ENCODE measurements around the gene APOL1. TPM values are rescaled to one million over a fixed set of nuclear protein-coding genes. Genes with fewer than 3 reads are reported as not detected.
"Not testable (repeated sequence)": the region's sequence is repeated elsewhere in the genome, so short reads cannot be mapped to it uniquely, and the experiment has no call there.

Gene APOL1
- total RNA-seq, 1 donor from 2014 or later: 0.12 TPM

DNA sequence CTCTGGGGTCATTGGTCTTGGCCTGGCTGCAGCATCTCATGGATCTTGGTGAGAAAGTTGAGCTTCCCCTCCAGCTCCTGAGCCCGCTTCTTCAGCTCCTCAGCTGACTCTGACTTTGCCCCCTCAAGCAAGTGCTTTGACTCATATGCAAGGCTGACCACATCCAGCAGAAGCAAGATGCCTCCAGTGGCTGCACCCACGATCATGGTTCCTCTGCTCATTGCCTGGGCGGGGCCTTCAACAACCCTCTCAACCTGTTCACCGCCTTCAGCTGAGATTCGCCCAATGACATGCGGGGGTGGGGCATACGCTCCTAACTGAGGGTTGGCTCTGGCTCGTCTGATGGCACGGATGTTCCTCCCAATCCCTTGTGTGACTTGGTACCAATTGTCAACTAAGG is 25.5 kb upstream of the APOL1 start:
- peaks cover 4% of the 10 kb centered on the region for H3K36me3 Mint-ChIP-seq (ENCODE audit: insufficient read depth)

DNA sequence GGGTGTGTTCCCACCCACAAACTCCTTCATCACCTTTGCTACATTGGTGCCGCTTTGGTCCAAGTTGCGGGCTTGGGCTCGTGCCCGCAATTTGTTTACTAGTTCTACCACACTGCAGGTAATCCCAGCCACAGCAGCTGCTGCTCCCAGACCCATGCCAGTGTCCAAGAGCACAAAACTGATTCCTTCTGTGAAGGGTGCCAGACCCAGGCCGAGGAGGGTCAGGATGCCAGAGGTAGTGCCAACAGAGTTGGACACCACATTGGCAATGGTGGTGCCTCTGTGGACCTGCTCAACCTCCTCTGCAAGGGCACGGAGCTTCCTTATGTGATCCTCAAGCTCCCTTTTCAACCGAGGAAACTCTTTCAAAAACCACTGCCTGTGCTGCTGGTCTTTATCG is 25.1 kb upstream of the APOL1 start:
- no peak overlapping the region for H3K4me3 Mint-ChIP-seq (ENCODE audit: low read depth)
- no peak for TF ChIP-seq CTCF (IDR thresholded peaks at IDR 0.05; ENCODE audit: unreplicated experiment)
- H3K9me3 Mint-ChIP-seq (ENCODE audit: low read depth): no peaks in the 10 kb centered on the region
- H3K27ac Mint-ChIP-seq: no peak overlapping the region
- H3K36me3 Mint-ChIP-seq (ENCODE audit: insufficient read depth): peaks cover 4% of the 10 kb centered on the region
- no peak for DNase-seq (ENCODE audit: low spot score, unreplicated experiment)
- H3K4me1 Mint-ChIP-seq (ENCODE audit: low read depth): peaks cover 17% of the 10 kb centered on the region
- H3K27me3 Mint-ChIP-seq: no peaks in the 10 kb centered on the region

More for the DNA sequence above, 25.5 kb upstream of the APOL1 start:
- H3K27ac Mint-ChIP-seq: no peak overlapping the region
- peaks cover 17% of the 10 kb centered on the region for H3K4me1 Mint-ChIP-seq (ENCODE audit: low read depth)
- DNase-seq (ENCODE audit: low spot score, unreplicated experiment): no peak
- H3K27me3 Mint-ChIP-seq: no peaks in the 10 kb centered on the region
- no peak overlapping the region for H3K4me3 Mint-ChIP-seq (ENCODE audit: low read depth)
- TF ChIP-seq CTCF (IDR thresholded peaks at IDR 0.05; ENCODE audit: unreplicated experiment): no peak
- H3K9me3 Mint-ChIP-seq (ENCODE audit: low read depth): no peaks in the 10 kb centered on the region

- H3K36me3 Mint-ChIP-seq (ENCODE audit: insufficient read depth); H3K27me3 Mint-ChIP-seq; H3K4me3 Mint-ChIP-seq (ENCODE audit: low read depth); H3K27ac Mint-ChIP-seq; DNase-seq (ENCODE audit: low spot score, unreplicated experiment); H3K9me3 Mint-ChIP-seq (ENCODE audit: low read depth): not testable (repeated sequence)
- peaks cover 17% of the 10 kb centered on the region for H3K4me1 Mint-ChIP-seq (ENCODE audit: low read depth)
Observed at GRCh38 chr22:36228369-36228768, 24.6 kb upstream of the APOL1 start.

- H3K27me3 Mint-ChIP-seq: no peaks in the 10 kb centered on the region
- no peak for DNase-seq (ENCODE audit: low spot score, unreplicated experiment)
- TF ChIP-seq CTCF (IDR thresholded peaks at IDR 0.05; ENCODE audit: unreplicated experiment): no peak
- H3K27ac Mint-ChIP-seq: no peak overlapping the region
- H3K36me3 Mint-ChIP-seq (ENCODE audit: insufficient read depth): peaks cover 4% of the 10 kb centered on the region
- H3K4me3 Mint-ChIP-seq (ENCODE audit: low read depth): no peak overlapping the region
- H3K4me1 Mint-ChIP-seq (ENCODE audit: low read depth): peaks cover 17% of the 10 kb centered on the region
- no peaks in the 10 kb centered on the region for H3K9me3 Mint-ChIP-seq (ENCODE audit: low read depth)
Observed at GRCh38 chr22:36228944-36229343, 24.0 kb upstream of the APOL1 start.

DNA sequence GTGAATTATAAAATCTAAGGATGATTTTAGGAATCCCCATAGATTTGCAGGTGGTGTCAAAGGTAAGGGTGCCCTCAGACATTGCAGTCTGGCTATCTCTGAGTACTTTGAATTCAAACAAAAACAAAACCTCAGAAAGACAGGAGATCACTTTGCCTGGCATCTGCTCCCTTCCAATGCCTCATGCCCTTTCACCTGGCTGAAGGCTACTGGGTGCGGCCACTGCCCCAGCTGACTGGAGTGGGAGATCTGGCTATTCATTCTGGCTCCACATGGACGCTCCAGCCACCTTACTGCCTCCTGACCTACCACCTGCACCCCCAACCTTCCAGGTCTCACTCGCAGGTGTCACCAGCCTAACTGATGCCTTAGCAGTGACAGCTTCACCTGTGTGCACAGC is 23.3 kb upstream of the APOL1 start:
- not testable (repeated sequence) for H3K36me3 Mint-ChIP-seq (ENCODE audit: insufficient read depth); H3K4me3 Mint-ChIP-seq (ENCODE audit: low read depth); H3K27ac Mint-ChIP-seq; H3K27me3 Mint-ChIP-seq; DNase-seq (ENCODE audit: low spot score, unreplicated experiment); H3K9me3 Mint-ChIP-seq (ENCODE audit: low read depth)
- H3K4me1 Mint-ChIP-seq (ENCODE audit: low read depth): peaks cover 20% of the 10 kb centered on the region

DNA sequence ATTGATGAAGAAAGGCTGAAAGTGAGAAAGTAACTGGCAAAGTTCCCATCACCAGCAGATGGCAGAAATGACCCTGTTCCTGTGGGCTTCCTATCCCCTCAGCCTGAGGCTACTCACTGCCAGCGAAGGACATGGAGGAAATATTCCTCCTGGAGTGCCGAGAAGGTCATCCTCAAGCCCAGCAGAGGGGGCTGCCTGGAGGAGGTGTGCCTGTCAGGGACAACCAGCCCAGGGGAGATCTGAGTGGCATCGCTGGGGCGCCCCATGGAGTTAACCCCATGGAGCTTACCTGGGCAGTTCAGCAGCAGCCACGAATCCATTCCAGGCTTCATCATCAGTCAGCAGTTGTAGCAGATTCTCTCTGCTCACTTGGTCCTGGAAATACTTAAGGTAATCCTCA is 21.9 kb upstream of the APOL1 start:
- not testable (repeated sequence) for H3K4me3 Mint-ChIP-seq (ENCODE audit: low read depth); H3K27me3 Mint-ChIP-seq; H3K9me3 Mint-ChIP-seq (ENCODE audit: low read depth); DNase-seq (ENCODE audit: low spot score, unreplicated experiment); H3K27ac Mint-ChIP-seq
- peaks cover 25% of the 10 kb centered on the region for H3K4me1 Mint-ChIP-seq (ENCODE audit: low read depth)
- H3K36me3 Mint-ChIP-seq (ENCODE audit: insufficient read depth): peaks cover 12% of the 10 kb centered on the region

- Mint-ChIP-seq H3K4me1 (ENCODE audit: low read depth) (peaks cover 27% of the 10 kb centered on the region), H3K27me3 (no peaks in the 10 kb centered on the region), H3K4me3 (ENCODE audit: low read depth) (no peak overlapping the region), H3K9me3 (ENCODE audit: low read depth) (peaks cover 10% of the 10 kb centered on the region), H3K36me3 (ENCODE audit: insufficient read depth) (peaks cover 17% of the 10 kb centered on the region), H3K27ac (no peak overlapping the region)
- DNase-seq (ENCODE audit: low spot score, unreplicated experiment): no peak
- TF ChIP-seq CTCF (IDR thresholded peaks at IDR 0.05; ENCODE audit: unreplicated experiment): no peak
Observed at GRCh38 chr22:36232715-36233401, 20.1 kb upstream of the APOL1 start.
